PC-9 (cell line): Measurements from ENCODE around the gene SHC1.

Experiments used
- EZH2 ChIP-seq: fragments of 200-600 bp; sonication (generic); IDR thresholded peaks from 2 replicates; pipeline ENCODE4 v1.8.0; 2017; ENCODE audit warnings: antibody characterized with exemption, low read depth
- TF ChIP-seq, protein P1 (sequence below): fragments of 200-600 bp; sonication (generic); conservative IDR thresholded peaks from 2 replicates; pipeline ENCODE4 v1.6.1; 2017; ENCODE audit warnings: mixed run types, antibody characterized with exemption, mild to moderate bottlenecking, moderate library complexity

DNA sequence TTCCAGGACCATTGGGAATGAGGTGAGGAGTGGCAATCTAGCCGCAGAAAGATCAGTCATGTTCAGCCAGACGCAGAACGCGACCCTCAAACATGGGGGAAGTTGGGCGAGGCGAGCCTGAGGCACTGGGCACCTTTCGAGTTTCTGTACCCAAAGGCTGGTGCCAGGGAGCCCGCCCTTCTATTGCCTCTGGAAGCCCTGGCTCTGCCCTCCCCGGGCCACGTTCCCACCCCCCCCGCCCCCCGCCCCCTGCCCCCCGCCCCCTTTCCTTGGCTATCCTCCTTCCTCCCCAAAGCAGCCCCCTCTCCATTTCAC lies 29.8 kb upstream of the SHC1 start:
- TF ChIP-seq, protein P1, sequence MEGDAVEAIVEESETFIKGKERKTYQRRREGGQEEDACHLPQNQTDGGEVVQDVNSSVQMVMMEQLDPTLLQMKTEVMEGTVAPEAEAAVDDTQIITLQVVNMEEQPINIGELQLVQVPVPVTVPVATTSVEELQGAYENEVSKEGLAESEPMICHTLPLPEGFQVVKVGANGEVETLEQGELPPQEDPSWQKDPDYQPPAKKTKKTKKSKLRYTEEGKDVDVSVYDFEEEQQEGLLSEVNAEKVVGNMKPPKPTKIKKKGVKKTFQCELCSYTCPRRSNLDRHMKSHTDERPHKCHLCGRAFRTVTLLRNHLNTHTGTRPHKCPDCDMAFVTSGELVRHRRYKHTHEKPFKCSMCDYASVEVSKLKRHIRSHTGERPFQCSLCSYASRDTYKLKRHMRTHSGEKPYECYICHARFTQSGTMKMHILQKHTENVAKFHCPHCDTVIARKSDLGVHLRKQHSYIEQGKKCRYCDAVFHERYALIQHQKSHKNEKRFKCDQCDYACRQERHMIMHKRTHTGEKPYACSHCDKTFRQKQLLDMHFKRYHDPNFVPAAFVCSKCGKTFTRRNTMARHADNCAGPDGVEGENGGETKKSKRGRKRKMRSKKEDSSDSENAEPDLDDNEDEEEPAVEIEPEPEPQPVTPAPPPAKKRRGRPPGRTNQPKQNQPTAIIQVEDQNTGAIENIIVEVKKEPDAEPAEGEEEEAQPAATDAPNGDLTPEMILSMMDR, result no peak
- TF ChIP-seq EZH2, result no peak
